ENCODE measurements around the gene NECAB3. TPM values are rescaled to one million over a fixed set of nuclear protein-coding genes. Genes with fewer than 3 reads are reported as not detected.

The NECAB3 gene
- total and polyA plus RNA-seq, 2 donors (not counting 3 experiments of a cell fraction or from before 2014, with no cell fraction given), result 18.1 to 22.4 TPM

DNA sequence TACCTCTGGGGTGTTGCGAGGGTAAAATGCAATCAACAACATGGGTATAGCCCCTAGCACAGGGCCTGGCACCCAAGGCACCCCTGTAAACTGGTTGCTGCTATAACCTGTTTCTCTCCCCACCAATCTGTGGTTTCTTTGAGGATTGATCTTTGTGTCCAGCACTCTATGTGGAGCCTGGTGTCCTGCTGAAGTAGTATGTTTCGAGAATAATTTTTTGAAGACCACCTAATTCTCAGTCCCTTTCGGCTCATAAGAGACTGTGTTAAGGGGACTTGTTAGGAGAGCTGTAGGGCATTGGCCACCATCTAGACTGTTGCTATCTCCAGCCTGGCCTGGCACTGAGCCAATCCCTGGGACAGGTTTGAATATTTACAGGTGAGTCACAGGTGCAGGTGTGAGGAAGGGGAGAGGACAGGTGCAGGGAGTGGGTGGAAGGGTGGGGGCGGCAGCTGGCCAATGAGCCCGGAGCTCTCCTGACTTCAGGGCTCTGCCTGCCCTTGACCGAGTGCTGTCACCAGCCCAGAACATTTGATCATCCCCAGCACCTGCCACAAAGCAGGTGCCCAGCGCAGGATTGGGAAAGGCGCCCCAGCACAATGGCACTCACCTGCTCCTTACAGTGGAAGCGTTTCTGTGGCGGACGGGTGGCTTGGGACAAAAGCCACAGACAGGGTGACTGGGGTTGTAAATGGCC, 20.2 kb downstream of the NECAB3 start:
- no peak for FAIRE-seq
- intact Hi-C loops (cut with micrococcal nuclease), result loop anchor here (1.0 to 5.0 kb wide), 3 partner anchors 137 to 253 kb away; partner anchors contain the start of gene CDK5RAP1
- no peak overlapping the region for H3K27ac ChIP-seq (ENCODE audit: insufficient read depth, low read depth, low read length)

More for the DNA sequence above, 20.2 kb downstream of the NECAB3 start:
- H3K9me1 ChIP-seq (replicated peaks; ENCODE audit: control insufficient read depth, extremely low read depth, insufficient read depth, low read length), result no peaks in the 10 kb centered on the region
- no peaks in the 10 kb centered on the region for H3K4me1 ChIP-seq (ENCODE audit: control insufficient read depth, extremely low read depth, insufficient read depth, low read length)
- CTCF ChIA-PET, result interaction anchor here (0.6 to 5.2 kb wide), 37 partner anchors 9 to 260 kb away, joined by 3 to 58 read pairs (median 4); partner anchors contain the start of genes ACTL10, CBFA2T2, SNTA1 and ZNF341
- no peak for TF ChIP-seq POLR2AphosphoS5 (IDR thresholded peaks at IDR 0.05; ENCODE audit: insufficient read depth, low read depth, low read length)
- no peak for TF ChIP-seq EZH2 (IDR thresholded peaks at IDR 0.05; ENCODE audit: borderline replicate concordance, low read depth, low read length, severe bottlenecking)
- TF ChIP-seq POLR2A (IDR thresholded peaks at IDR 0.05; ENCODE audit: low read depth, low read length), result no peak
- TF ChIP-seq, protein P1, sequence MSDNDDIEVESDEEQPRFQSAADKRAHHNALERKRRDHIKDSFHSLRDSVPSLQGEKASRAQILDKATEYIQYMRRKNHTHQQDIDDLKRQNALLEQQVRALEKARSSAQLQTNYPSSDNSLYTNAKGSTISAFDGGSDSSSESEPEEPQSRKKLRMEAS (IDR thresholded peaks at IDR 0.05; ENCODE audit: insufficient read depth, insufficient read length), result no peak
- TF ChIP-seq, protein P2, sequence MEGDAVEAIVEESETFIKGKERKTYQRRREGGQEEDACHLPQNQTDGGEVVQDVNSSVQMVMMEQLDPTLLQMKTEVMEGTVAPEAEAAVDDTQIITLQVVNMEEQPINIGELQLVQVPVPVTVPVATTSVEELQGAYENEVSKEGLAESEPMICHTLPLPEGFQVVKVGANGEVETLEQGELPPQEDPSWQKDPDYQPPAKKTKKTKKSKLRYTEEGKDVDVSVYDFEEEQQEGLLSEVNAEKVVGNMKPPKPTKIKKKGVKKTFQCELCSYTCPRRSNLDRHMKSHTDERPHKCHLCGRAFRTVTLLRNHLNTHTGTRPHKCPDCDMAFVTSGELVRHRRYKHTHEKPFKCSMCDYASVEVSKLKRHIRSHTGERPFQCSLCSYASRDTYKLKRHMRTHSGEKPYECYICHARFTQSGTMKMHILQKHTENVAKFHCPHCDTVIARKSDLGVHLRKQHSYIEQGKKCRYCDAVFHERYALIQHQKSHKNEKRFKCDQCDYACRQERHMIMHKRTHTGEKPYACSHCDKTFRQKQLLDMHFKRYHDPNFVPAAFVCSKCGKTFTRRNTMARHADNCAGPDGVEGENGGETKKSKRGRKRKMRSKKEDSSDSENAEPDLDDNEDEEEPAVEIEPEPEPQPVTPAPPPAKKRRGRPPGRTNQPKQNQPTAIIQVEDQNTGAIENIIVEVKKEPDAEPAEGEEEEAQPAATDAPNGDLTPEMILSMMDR (IDR thresholded peaks at IDR 0.05; ENCODE audit: extremely low read depth in 1 of 2, insufficient read depth in 1 of 2, low read depth in 1 of 2, low read length in 2 of 2), result no peak
- no peak for TF ChIP-seq JUN (IDR thresholded peaks at IDR 0.05; ENCODE audit: borderline replicate concordance, insufficient read depth, insufficient read length, low read depth)
- TF ChIP-seq GATA2 (IDR thresholded peaks at IDR 0.05; ENCODE audit: insufficient read depth, insufficient read length, low read depth, low read length), result no peak
- no peak for TF ChIP-seq MYC (IDR thresholded peaks at IDR 0.05; ENCODE audit: low read depth, low read length)
- TF ChIP-seq FOS (IDR thresholded peaks at IDR 0.05; ENCODE audit: borderline replicate concordance, insufficient read depth, low read length), result no peak
- no peak overlapping the region for H2AFZ ChIP-seq (ENCODE audit: low read depth, low read length)
- no peaks in the 10 kb centered on the region for H3K79me2 ChIP-seq (ENCODE audit: control insufficient read depth, insufficient read depth, low read length)
- H3K4me3 ChIP-seq (replicated peaks in 1 of 3; ENCODE audit: insufficient read depth in 1 of 3, low read depth in 1 of 3, low read length in 3 of 3), result no peak overlapping the region
- POLR2A ChIA-PET, result interaction anchor here (1.1 kb wide), 1 partner anchor 14 kb away, joined by 4 read pairs; no protein-coding TSS in a partner anchor
- no peak overlapping the region for H3K9ac ChIP-seq (replicated peaks; ENCODE audit: extremely low read depth, insufficient read depth, low read length)
- H3K9me3 ChIP-seq (replicated peaks; ENCODE audit: control insufficient read depth, insufficient read depth, low read length), result no peaks in the 10 kb centered on the region
- no peaks in the 10 kb centered on the region for H3K36me3 ChIP-seq (ENCODE audit: control insufficient read depth in 2 of 2, extremely low read depth in 1 of 2, insufficient read depth in 2 of 2, low read length in 2 of 2)
- dilution Hi-C loops (cut with MboI; ENCODE audit: extremely low pct_ligation_motif_present, low sequenced_read_pairs), result no loop called here
- no TSS peak for BruUV-seq (replicated peaks)
- no peaks in the 10 kb centered on the region for H3K27me3 ChIP-seq (ENCODE audit: control insufficient read depth in 2 of 2, insufficient read depth in 2 of 2, low read length in 2 of 2)
- H3K4me2 ChIP-seq (ENCODE audit: insufficient read depth, low read length), result no peak overlapping the region
- no peaks in the 10 kb centered on the region for H4K20me1 ChIP-seq (replicated peaks; ENCODE audit: control insufficient read depth, extremely low read depth, insufficient read depth, low read length)
- DNase-seq (ENCODE audit: low read depth, low spot score), result no peak

Data from endothelial cell of umbilical vein (primary cell).